GM19463 (cell line): ENCODE results near the gene KLF1.
"Not testable (repeated sequence)": the region's sequence is repeated elsewhere in the genome, so short reads cannot be mapped to it uniquely, and the experiment has no call there.

ENCODE experiments used
- ATAC-seq: cut with Tn5 transposase; IDR thresholded peaks from one replicate; pipeline ENCODE4 v1.9.1; 2021; ENCODE audit warnings: mild to moderate bottlenecking, moderate library complexity; ENCODE audit not compliant: unreplicated experiment

The KLF1 gene

DNA sequence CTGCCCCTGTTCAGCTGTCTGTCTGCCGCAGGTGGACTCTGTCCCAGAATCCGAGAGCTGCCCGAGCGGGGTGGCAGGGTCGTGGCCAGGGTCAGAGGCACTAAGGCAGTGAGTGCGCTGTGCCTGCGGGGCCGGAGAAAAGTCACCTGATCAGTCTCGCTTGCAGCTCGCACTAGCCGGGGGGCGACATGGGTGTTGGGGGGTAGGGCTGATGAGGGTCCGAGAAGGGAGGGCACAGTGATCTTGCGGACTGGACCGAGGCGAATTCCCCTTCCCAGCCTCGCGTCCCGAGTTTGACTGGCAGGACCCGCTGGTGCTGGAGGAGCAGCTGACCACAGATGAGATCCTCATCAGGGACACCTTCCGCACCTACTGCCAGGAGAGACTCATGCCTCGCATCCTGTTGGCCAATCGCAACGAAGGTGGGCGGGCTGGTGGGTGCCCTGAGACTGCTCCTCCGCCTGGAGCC, 4.6 kb upstream of the KLF1 start:
- ATAC-seq = no peak

DNA sequence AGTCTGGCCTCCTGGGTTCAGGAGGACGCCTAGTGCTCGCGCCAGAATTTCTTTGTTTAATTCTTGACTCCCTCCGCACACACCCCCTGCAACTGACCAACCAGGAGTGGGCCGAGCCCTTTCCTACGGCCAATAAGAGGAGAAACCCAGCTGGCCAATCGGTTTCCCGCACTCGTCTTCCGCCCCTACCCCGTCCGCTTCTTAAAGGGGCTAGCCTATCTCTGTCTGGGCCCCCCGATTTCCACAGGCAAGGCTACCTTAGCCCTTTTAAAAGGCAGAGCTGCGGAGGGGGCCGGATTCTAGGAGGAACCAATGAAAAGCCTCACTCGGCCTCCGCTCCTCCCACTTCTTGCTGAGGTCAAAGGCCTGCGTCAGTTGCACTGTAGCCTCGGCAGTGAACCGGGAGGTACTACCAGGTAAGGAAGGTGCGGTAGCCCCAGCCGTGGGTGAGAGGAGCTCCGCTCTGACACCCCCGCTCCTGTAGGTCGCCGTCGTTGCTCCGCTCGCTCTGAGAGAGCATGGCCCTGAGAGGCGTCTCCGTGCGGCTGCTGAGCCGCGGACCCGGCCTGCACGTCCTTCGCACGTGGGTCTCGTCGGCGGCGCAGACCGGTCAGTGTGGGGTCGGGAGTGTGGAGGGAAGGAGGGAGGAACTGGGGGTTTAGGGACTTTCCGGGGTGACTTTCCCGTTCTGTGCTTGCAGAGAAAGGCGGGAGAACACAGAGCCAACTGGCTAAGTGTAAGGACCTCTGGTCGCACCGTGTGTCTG, 4.0 kb upstream of the KLF1 start, which contains the start of gene GCDH:
Gene GCDH, plus strand, starts transcription at position 374 of the 766 bp plus-strand sequence. Its CDS starts 145 bp downstream, at position 519.
- ATAC-seq = peak; percentile 97

DNA sequence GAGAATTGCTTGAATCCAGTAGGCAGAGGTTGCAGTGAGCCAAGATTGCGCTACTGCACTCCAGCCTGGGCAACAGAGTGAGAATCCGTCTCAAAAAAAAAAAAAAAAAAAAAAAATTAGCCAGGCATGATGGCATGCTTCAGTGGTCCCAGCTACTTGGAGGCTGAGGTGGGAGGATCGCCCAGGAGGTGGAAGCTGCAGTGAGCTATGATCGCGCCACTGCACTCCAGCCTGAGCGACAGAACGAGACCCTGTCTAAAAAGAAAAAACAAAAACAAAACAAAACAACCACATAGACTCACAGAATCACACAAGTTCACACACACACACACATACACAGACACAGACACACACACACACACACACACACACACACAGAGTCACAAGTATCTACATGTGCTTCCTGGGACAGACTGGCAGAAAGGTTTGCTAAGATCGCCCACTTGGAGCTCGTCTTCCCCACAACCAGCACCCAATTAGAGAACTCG, 3.3 kb upstream of the KLF1 start:
- not testable (repeated sequence) for ATAC-seq

- ATAC-seq = no peak
These were observed 1.1 kb upstream of the KLF1 start for GRCh38 chr19:12888006-12888603.

DNA sequence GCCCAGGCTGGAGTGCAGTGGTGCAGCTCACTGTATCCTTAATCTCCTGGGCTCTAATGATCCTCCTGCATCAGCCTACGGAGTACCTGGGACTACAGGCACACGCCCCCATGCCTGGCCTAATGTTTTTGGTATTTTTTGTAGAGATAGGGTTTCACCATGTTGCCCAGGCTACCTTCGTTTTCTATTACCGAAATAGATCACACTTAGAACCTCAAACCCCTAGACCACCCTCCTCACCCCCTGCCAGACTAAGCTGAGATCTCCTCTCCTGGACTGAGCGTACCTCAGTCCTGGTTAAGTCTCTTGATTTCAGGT, 391 bp downstream of the KLF1 start:
- ATAC-seq = no peak

GRCh38 chr19:12885749-12886650, 1.0 kb downstream of the KLF1 start:
- no peak for ATAC-seq

DNA sequence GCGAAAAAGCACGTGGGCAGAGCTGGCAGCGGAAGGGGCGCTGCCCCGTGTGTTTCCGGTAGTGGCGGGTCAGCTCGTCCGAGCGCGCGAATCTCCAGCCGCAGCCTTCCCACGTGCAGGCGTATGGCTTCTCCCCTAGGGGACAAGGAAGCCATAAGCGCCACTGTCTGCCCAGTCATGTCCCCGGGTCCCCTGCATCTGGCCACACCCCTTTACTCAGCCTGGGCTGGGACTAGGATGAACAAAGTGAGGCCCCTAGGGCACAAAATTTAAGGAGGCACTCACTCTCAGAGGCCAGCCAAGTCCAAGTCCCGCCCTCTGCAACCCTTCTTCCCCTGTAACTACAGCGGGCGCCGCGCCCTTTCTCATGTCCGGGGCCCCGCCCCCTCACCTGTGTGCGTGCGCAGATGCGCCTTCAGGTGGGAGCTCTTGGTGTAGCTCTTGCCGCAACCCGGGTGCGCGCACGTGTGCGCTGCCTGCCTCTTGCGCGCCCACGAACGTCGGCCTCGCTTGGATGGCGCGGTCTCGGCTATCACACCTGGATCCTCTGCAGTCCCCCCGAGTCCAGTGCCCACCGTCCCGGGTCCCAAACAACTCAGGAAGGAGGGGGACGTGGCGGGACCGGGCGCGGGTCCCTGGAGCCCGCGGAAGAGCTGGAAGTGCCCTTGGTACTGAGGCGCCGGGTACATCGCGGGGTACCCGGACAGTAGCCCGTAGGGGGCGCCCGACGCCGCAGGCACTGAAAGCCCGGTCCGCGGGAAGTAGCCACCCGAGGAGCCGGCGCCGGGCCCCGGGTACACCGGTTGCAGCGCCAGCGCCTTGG, 1.9 kb downstream of the KLF1 start:
- no peak for ATAC-seq

DNA sequence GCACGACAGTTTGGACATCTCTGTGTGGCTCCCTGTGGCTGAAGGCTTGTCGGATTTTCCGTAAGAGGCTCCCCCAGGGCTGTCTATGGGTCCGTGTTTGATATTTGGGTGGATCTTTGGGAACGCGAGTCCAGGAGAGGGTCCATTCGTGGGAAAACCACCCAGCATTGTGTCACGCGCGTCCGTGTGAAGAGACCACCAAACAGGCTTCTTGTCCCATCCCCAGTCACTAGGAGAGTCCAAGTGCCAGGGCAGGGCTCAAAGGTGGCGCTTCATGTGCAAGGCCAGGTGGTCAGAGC, 2.4 kb downstream of the KLF1 start:
- no peak for ATAC-seq

DNA sequence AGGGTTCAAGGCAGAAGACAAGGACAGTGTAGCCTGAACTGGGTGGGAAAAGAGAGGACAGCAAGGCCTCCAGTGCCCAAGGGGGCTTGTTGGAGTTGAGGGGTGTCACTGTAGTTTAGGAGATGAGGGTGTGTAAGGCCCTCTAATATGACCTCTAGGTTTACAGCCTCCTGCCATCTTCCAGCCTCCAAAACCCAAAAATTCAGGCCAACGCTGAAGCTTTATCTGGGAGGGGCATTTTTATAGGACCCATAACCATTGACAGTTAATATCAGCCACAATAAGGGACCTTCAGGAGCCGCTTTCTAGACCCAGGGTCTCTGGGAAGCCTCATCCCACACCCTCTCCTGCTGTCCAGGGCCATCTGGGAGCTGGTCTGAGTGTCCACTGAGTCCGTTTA, 2.8 kb downstream of the KLF1 start:
- ATAC-seq = no peak

DNA sequence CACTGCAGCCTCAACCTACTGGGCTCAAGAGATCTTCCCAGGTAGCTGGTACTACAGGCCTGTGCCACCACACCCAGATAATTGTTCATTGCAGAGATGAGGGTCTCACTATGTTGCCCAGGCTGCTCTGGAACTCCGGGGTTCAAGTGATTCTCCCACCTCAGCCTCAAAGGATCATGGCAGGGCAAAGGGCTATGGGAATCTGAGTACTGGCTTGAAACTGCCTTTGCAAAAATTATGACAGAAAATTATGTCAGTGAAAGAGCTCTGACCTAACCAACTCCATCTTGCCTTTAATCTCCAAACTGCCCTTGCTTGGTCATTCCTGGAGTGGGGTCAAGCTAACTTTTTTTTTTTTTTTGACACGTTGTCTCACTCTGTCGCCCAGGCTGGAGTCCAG, 4.4 kb downstream of the KLF1 start:
- ATAC-seq = no peak

- ATAC-seq = peak; percentile 95
These were observed 5.7 kb downstream of the KLF1 start, which contains the start of gene DNASE2 for GRCh38 chr19:12881172-12881808. Gene DNASE2 (minus strand): TSS chr19:12881449. CDS start chr19:12881375, 74 bp downstream.

GRCh38 chr19:12880551-12881171, 6.3 kb downstream of the KLF1 start:
- peak; percentile 19 for ATAC-seq

- ATAC-seq = no peak
These were observed 11.9 kb downstream of the KLF1 start for GRCh38 chr19:12875086-12875485.

- no peak for ATAC-seq
These were observed 12.9 kb downstream of the KLF1 start for GRCh38 chr19:12873891-12874745.

GRCh38 chr19:12872941-12873890, 13.8 kb downstream of the KLF1 start:
- no peak for ATAC-seq

DNA sequence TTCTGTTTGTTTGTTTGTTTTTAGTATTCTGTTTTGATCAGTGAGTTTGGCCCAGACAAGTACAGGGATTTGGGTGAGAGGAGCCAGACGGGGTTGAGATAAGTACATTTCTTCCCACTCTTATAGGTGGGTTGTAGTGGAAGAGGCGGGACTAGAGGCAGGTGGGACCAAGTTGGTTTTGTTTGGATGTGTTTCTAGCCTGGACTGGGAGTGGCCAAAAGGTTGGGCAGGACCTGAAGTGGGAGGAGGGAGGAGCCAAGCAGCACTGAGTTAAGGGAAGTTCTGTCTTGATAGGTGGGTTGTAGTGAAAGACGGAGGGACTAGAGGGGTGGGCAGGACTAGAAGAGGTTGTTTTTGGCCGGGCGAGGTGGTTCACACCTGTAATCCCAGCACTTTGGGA, 14.7 kb downstream of the KLF1 start:
- ATAC-seq = no peak

- no peak for ATAC-seq
These were observed 15.3 kb downstream of the KLF1 start for GRCh38 chr19:12871681-12872080.
